Colon (tissue), 2 donors: ENCODE measurements around the gene PBRM1.
"Not testable (repeated sequence)": the region's sequence is repeated elsewhere in the genome, so short reads cannot be mapped to it uniquely, and the experiment has no call there.

ENCODE experiments used
- FAIRE-seq: peaks from 2 replicates; lab custom pipeline; 2012; peaks lifted over from hg19 to GRCh38; lab: Jason Lieb, UNC
- donor health status: control.
- donor health status: control.

PBRM1 gene

GRCh38 chr3:52704611-52705437, 19.1 kb upstream of the PBRM1 start:
- no peak for FAIRE-seq

- FAIRE-seq, result no peak
Observed at GRCh38 chr3:52703341-52703740, 17.6 kb upstream of the PBRM1 start.

GRCh38 chr3:52697632-52697965, 11.9 kb upstream of the PBRM1 start:
- no peak for FAIRE-seq

- no peak for FAIRE-seq
Observed at GRCh38 chr3:52696830-52697631, 11.3 kb upstream of the PBRM1 start.

GRCh38 chr3:52695798-52696671, 10.3 kb upstream of the PBRM1 start:
- no peak for FAIRE-seq

GRCh38 chr3:52694528-52695189, 8.9 kb upstream of the PBRM1 start:
- FAIRE-seq, result no peak

- FAIRE-seq, result no peak
Observed at GRCh38 chr3:52693071-52693470, 7.4 kb upstream of the PBRM1 start.

GRCh38 chr3:52690560-52690959, 4.8 kb upstream of the PBRM1 start:
- no peak for FAIRE-seq

GRCh38 chr3:52689151-52689550, 3.4 kb upstream of the PBRM1 start:
- FAIRE-seq, result no peak

- no peak for FAIRE-seq
Observed at GRCh38 chr3:52688266-52688665, 2.6 kb upstream of the PBRM1 start.

GRCh38 chr3:52685285-52685708, 416 bp downstream of the PBRM1 start:
- FAIRE-seq, result no peak

- FAIRE-seq, result no peak
Observed at GRCh38 chr3:52684184-52684583, 1.5 kb downstream of the PBRM1 start.

GRCh38 chr3:52683611-52684010, 2.1 kb downstream of the PBRM1 start:
- FAIRE-seq, result no peak

GRCh38 chr3:52682016-52682415, 3.7 kb downstream of the PBRM1 start:
- FAIRE-seq, result no peak

GRCh38 chr3:52681596-52681995, 4.1 kb downstream of the PBRM1 start:
- no peak for FAIRE-seq

GRCh38 chr3:52679811-52680210, 5.9 kb downstream of the PBRM1 start:
- FAIRE-seq, result no peak

GRCh38 chr3:52679199-52679538, 6.5 kb downstream of the PBRM1 start:
- no peak for FAIRE-seq

- FAIRE-seq, result no peak
Observed at GRCh38 chr3:52678265-52679198, 7.2 kb downstream of the PBRM1 start.

- FAIRE-seq, result not testable (repeated sequence)
Observed at GRCh38 chr3:52676201-52676600, 9.5 kb downstream of the PBRM1 start.

GRCh38 chr3:52671676-52672075, 14.0 kb downstream of the PBRM1 start:
- FAIRE-seq, result no peak
